Suprapubic skin (tissue), 3 donors: Measurements from ENCODE around the gene FASLG.

ENCODE experiments used
- POLR2A ChIP-seq, 2 donors: fragments of 450-650 bp; IDR thresholded peaks; one replicate each; pipeline ENCODE4 v1.6.1; 2017; ENCODE audit warnings: antibody characterized with exemption in 2 of 2, mild to moderate bottlenecking in 2 of 2, moderate library complexity in 2 of 2
- TF ChIP-seq, protein P1 (sequence below), 2 donors: fragments of 200-600 bp in 1 of 2; fragments of 450-650 bp in 1 of 2; sonication (generic) in 1 of 2; IDR thresholded peaks; one replicate each; pipeline ENCODE4 v1.5.1; 2016 to 2019; ENCODE audit warnings: antibody characterized with exemption in 2 of 2, mild to moderate bottlenecking in 1 of 2, moderate library complexity in 1 of 2

DNA sequence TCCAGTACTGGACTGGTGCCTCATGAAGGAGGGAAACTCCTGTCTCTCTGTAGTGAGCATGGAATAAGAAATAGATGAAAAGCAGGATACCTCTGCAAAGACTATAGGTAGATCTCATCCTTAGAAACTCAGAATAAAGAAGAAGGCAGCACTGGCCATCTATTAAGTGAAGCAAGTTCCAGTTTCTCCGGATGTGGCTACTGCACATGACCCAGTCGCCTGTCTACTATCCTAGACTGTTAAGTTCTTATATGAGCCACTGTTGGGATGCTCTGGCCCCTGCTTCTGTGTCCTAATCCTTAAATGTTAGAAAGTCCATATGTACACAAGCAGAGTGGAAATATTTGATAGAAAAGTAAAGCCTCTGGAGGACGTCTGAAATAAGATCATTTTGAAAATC lies 2.2 kb downstream of the FASLG start:
- TF ChIP-seq, protein P1, sequence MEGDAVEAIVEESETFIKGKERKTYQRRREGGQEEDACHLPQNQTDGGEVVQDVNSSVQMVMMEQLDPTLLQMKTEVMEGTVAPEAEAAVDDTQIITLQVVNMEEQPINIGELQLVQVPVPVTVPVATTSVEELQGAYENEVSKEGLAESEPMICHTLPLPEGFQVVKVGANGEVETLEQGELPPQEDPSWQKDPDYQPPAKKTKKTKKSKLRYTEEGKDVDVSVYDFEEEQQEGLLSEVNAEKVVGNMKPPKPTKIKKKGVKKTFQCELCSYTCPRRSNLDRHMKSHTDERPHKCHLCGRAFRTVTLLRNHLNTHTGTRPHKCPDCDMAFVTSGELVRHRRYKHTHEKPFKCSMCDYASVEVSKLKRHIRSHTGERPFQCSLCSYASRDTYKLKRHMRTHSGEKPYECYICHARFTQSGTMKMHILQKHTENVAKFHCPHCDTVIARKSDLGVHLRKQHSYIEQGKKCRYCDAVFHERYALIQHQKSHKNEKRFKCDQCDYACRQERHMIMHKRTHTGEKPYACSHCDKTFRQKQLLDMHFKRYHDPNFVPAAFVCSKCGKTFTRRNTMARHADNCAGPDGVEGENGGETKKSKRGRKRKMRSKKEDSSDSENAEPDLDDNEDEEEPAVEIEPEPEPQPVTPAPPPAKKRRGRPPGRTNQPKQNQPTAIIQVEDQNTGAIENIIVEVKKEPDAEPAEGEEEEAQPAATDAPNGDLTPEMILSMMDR (IDR thresholded peaks at IDR 0.05), result no peak
- no peak for TF ChIP-seq POLR2A (IDR thresholded peaks at IDR 0.05)
